Activated T-cell treated with anti-CD3 and anti-CD28 coated beads, Interleukin-2, amount 50 U/mL, for 72 hours (primary cell): ENCODE results near the gene KDM1B. TPM values are rescaled to one million over a fixed set of nuclear protein-coding genes. Genes with fewer than 3 reads are reported as not detected.

ENCODE experiments used
- ATAC-seq, 2 donors: fragments of 150-1000 bp; cut with Tn5 transposase; replicated peaks in 1 of 2; 2 replicates each; pipeline ENCODE4 v1.10.0; 2021; ENCODE audit warnings: moderate library complexity in 2 of 2, mild to moderate bottlenecking in 1 of 2
- DNase-seq, 2 donors: peaks; one replicate each; pipeline ENCODE4 v3.0.0; 2021 to 2022; ENCODE audit warnings: mixed read lengths in 1 of 2
- H3K27ac Mint-ChIP-seq: one replicate; pipeline ENCODE4 v1.8.0; 2022; ENCODE audit warnings: mild to moderate bottlenecking, moderate library complexity, mixed read lengths
- H3K27me3 Mint-ChIP-seq: one replicate; pipeline ENCODE4 v1.8.0; 2022; ENCODE audit warnings: low read depth, mixed read lengths
- H3K36me3 Mint-ChIP-seq, 2 donors: one replicate each; pipeline ENCODE4 v1.8.0; 2022; ENCODE audit warnings: mixed read lengths in 2 of 2, mild to moderate bottlenecking in 1 of 2; ENCODE audit not compliant: insufficient read depth in 2 of 2
- H3K4me1 Mint-ChIP-seq: one replicate; pipeline ENCODE4 v1.8.0; 2022; ENCODE audit warnings: low read depth, mixed read lengths
- H3K4me3 Mint-ChIP-seq, 2 donors: one replicate each; pipeline ENCODE4 v1.8.0; 2022; ENCODE audit warnings: mild to moderate bottlenecking in 2 of 2, mixed read lengths in 2 of 2, moderate library complexity in 2 of 2
- H3K9me3 Mint-ChIP-seq, 2 donors: one replicate each; pipeline ENCODE4 v1.8.0; 2022; ENCODE audit warnings: mixed read lengths in 2 of 2
- total RNA-seq, 2 donors: library from RNA; stranded (reverse); gene quantifications; one replicate each; pipeline ENCODE4 v1.2.3, GENCODE V29; 2022

The KDM1B gene
- total RNA-seq, 2 donors from 2014 or later: 9.9 to 12.2 TPM

DNA sequence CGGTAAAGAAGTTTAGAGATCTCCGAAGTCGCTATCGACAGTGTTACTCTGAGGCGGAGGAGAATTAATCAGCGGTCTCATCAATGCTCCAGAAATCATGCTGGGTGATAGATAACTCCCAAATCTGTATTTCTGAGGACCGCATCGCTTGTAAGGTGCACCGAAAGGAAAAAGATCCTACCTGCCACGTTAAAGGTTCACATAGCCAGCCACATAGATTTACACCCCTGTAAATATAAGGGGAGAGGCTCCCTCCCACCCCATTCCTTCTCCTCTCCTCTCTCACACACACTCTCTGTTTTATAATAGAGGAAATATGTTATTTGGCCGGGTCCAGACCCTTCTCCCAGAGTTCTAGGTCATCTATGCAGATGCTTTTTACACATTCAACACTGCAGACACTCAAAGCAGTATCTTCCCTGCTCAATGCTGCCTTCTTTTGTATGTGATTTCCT, 109.7 kb downstream of the KDM1B start:
- Mint-ChIP-seq H3K27ac (peak overlapping the region; percentile 92), H3K9me3 (peaks cover 1 to 2% of the 10 kb centered on the region in 2 donors)

DNA sequence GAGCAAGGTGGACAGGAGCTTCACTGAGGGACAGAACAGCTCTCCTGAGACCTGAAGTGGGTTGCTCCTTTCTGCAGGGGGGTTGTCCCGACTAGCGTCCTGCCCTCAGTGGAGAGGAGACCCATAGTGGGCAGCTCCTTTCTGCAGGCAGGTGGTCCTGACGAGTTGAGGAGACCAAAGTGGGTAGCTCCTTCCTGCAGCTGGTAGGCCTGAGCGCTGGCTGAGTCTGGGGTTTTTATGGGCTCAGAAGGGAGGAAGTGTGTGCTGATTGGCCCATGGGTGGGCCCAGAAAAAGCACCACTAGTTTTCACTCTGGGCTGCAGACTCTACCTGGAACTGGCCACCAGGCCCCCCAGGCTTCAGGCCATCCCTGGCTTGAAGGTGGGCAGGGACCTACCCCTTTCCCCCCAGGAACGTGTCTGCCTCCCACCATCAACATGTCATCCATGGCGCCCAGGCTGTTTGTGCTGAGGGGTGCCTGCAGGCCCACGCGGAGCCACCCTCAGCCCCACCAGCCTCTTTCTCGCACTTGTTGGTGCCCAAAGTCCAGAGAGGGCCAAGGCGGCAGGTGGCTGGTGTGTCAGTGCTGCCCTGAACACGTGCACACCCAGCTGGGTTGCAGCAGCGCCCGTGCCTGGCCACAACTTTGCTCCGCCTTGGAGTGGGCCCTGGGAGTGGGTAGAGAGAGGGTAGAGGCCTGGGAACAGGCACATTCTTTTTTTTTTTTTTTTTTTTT, 110.7 kb downstream of the KDM1B start:
- peaks cover 1 to 2% of the 10 kb centered on the region in 2 donors for H3K9me3 Mint-ChIP-seq
- no peaks in the 10 kb centered on the region for H3K27me3 Mint-ChIP-seq
- H3K36me3 Mint-ChIP-seq: peaks cover 20 to 30% of the 10 kb centered on the region in 2 donors
- H3K4me1 Mint-ChIP-seq: peaks cover 36% of the 10 kb centered on the region
- H3K4me3 Mint-ChIP-seq: peak overlapping the region; percentile 84 to 90
- ATAC-seq (no peak), DNase-seq (no peak)
- H3K27ac Mint-ChIP-seq: peak overlapping the region; percentile 92

More for the DNA sequence above, 109.7 kb downstream of the KDM1B start:
- DNase-seq (no peak), ATAC-seq (no peak)
- no peaks in the 10 kb centered on the region for H3K27me3 Mint-ChIP-seq
- peaks cover 46% of the 10 kb centered on the region for H3K4me1 Mint-ChIP-seq
- H3K36me3 Mint-ChIP-seq: peaks cover 22 to 36% of the 10 kb centered on the region in 2 donors
- H3K4me3 Mint-ChIP-seq: peak overlapping the region; percentile 84 to 90

DNA sequence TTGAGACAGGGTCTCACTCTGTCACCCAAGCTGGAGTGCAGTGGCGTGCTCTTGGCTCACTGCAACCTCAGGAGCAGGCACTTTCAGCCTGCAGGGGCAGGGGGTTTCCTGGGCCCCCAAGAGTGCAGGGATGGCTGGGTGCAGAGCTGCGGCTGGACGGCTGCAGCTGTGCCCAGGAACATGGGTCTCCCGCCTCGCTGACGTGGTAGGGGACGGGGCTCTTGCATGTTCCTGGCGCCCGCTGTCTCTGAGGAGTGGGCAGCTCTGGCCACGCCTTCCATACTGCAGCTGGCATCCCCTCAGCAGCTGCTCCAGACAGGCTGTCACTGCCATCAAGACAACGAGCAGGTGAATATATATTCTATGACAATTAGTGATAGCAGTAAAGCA, 111.3 kb downstream of the KDM1B start:
- no peaks in the 10 kb centered on the region for H3K27me3 Mint-ChIP-seq
- no peak overlapping the region for H3K27ac Mint-ChIP-seq
- H3K36me3 Mint-ChIP-seq: peaks cover 20 to 28% of the 10 kb centered on the region in 2 donors
- H3K4me3 Mint-ChIP-seq: no peak overlapping the region
- peaks cover 1 to 2% of the 10 kb centered on the region in 2 donors for H3K9me3 Mint-ChIP-seq
- peaks cover 31% of the 10 kb centered on the region for H3K4me1 Mint-ChIP-seq
- no peak for ATAC-seq
- no peak for DNase-seq

DNA sequence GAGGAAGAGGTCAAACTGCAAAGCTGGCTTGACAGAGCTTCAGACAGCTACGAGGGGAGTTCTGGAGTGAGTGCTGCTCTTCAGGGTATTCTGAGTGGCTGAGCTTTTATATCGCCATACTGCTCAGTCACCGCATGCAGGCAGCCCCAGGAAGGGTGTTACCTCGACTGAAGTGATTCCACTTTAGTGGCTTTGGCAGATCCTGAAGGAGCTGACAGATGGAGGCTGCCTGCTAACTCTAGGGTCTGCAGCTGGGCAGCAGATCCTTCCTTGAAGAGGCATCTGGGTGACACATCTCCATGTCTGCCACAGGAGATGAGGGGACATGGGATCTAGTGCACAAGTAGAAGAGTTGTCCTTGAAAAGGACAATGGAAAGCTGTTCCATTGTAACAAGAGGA, 112.8 kb downstream of the KDM1B start:
- ATAC-seq: no peak
- Mint-ChIP-seq H3K4me3 (no peak overlapping the region), H3K36me3 (peaks cover 10 to 12% of the 10 kb centered on the region in 2 donors), H3K9me3 (peaks cover 1 to 2% of the 10 kb centered on the region in 2 donors), H3K4me1 (peaks cover 15% of the 10 kb centered on the region), H3K27me3 (no peaks in the 10 kb centered on the region), H3K27ac (no peak overlapping the region)
- DNase-seq: no peak

DNA sequence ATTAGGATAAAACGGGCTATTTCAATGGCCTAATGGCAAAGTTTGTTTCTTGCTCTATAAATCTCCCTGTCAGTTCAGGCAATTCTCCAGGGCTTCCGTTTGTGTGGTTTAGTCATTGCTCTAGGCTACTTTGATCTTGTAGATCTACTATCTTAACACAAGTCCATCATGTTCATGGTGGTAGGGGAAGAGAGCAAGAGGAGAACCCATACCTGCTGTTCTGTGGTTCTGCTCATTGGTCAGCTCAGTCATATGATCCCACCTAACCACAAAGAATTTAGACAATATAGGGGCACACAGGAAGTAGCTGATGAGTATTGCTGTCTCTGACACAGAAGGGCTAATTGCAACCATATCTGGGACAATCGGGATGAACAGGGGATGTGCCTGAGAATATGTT, 114.0 kb downstream of the KDM1B start:
- H3K4me1 Mint-ChIP-seq: peaks cover 10% of the 10 kb centered on the region
- DNase-seq: no peak
- peaks cover 1 to 2% of the 10 kb centered on the region in 2 donors for H3K9me3 Mint-ChIP-seq

DNA sequence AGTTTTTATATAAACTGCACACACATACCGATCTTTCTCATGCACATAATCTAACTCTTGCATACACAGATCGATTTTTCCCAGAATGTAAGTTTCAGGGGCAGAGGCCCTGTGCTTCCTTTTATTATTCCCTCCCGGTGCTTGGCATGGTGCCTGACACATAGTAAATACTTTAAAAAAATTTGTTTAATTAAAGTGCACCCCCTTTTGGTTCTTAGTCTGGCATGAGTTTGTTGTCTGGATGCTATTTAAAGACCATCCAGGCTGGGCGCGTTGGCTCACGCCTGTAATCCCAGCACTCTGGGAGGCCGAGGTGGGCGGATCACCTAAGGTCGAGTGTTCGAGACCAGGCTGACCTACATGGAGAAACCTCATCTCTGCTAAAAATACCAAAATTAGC, 114.5 kb downstream of the KDM1B start:
- peaks cover 1 to 2% of the 10 kb centered on the region in 2 donors for H3K9me3 Mint-ChIP-seq

More for the DNA sequence above, 114.0 kb downstream of the KDM1B start:
- H3K27me3 Mint-ChIP-seq: peaks cover 4% of the 10 kb centered on the region
- no peak overlapping the region for H3K4me3 Mint-ChIP-seq
- H3K36me3 Mint-ChIP-seq: peaks cover 4 to 5% of the 10 kb centered on the region in 2 donors
- H3K27ac Mint-ChIP-seq: no peak overlapping the region
- no peak for ATAC-seq

DNA sequence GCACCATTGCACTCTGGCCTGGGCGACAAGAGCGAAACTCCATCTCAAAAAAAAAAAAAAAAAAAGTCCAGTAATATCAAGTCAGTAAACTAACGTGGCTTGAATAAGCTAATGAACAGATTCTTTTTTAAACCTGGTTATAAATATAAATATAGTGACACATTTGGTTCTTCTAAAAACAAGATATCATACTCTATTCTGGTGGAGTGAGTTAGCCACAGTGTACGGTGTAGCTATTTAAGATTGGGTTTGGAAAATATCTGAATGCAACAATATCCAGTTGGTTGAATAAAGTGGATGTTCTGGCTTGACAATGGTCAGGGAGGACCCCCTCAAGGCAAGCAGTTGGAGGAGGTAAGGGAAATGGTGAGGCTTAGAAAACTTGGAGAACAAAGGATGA, 115.0 kb downstream of the KDM1B start:
- H3K4me3 Mint-ChIP-seq: no peak overlapping the region
- H3K36me3 Mint-ChIP-seq: peaks cover 4% of the 10 kb centered on the region in 2 donors
- peaks cover under 1 to 2% of the 10 kb centered on the region in 2 donors for H3K9me3 Mint-ChIP-seq
- peaks cover 12% of the 10 kb centered on the region for H3K27me3 Mint-ChIP-seq
- DNase-seq (no peak), ATAC-seq (no peak)
- H3K4me1 Mint-ChIP-seq: peaks cover 5% of the 10 kb centered on the region
- no peak overlapping the region for H3K27ac Mint-ChIP-seq

More for the DNA sequence above, 114.5 kb downstream of the KDM1B start:
- no peak overlapping the region for H3K4me3 Mint-ChIP-seq
- H3K4me1 Mint-ChIP-seq: peaks cover 10% of the 10 kb centered on the region
- H3K36me3 Mint-ChIP-seq: peaks cover 4 to 5% of the 10 kb centered on the region in 2 donors
- ATAC-seq (no peak), DNase-seq (no peak)
- peaks cover 7% of the 10 kb centered on the region for H3K27me3 Mint-ChIP-seq
- no peak overlapping the region for H3K27ac Mint-ChIP-seq

Other genes starting within 250 kb of the KDM1B start
- under 1 TPM; 0.10 to 0.46 TPM for gene KIF13A, start 167.8 kb upstream of the KDM1B start, total RNA-seq
- gene NHLRC1, start 32.7 kb upstream of the KDM1B start, total RNA-seq: under 1 TPM; 0.14 TPM
- 1 to 10 TPM; 6.7 to 8.2 TPM for gene TPMT, start 345 bp upstream of the KDM1B start, total RNA-seq
- gene DEK, start 109.1 kb downstream of the KDM1B start, total RNA-seq: 100 to 1,000 TPM; 175 to 204 TPM
- gene RNF144B, start 231.9 kb downstream of the KDM1B start, total RNA-seq: 10 to 100 TPM in 1 of 2 donors, 1 to 10 TPM in 1; 9.4 to 11.9 TPM